ENCODE data around the gene C18orf54. TPM values are rescaled to one million over a fixed set of nuclear protein-coding genes. Genes with fewer than 3 reads are reported as not detected.

C18orf54 gene
- total RNA-seq, 2 donors from 2014 or later, result 17.8 to 29.5 TPM

- Mint-ChIP-seq H3K4me1 (no peaks in the 10 kb centered on the region), H3K9me3 (no peaks in the 10 kb centered on the region), H3K27me3 (ENCODE audit: insufficient read depth) (no peaks in the 10 kb centered on the region), H3K27ac (no peak overlapping the region), H3K4me3 (no peak overlapping the region), H3K36me3 (ENCODE audit: low read depth) (no peaks in the 10 kb centered on the region)
- Histone ChIP-seq H3K4me3 (ENCODE audit: low read length) (no peak overlapping the region), H3K27ac (ENCODE audit: low read depth, low read length) (no peak overlapping the region), H3K9me3 (ENCODE audit: control insufficient read depth, low read length) (no peaks in the 10 kb centered on the region), H3K27me3 (ENCODE audit: control insufficient read depth, insufficient read depth, low read length, poor library complexity, severe bottlenecking) (no peaks in the 10 kb centered on the region), H3K9ac (ENCODE audit: extremely low read depth, low read length, poor library complexity, severe bottlenecking) (no peak overlapping the region), H3K36me3 (ENCODE audit: control insufficient read depth, insufficient read depth, low read length) (no peaks in the 10 kb centered on the region), H3K4me1 (ENCODE audit: control insufficient read depth, insufficient read depth, low read length) (no peaks in the 10 kb centered on the region)
- TF ChIP-seq CTCF (conservative IDR thresholded peaks at IDR 0.05), result no peak
- DNase-seq, result no peak
- WGBS, 2 experiments (ENCODE audit: insufficient coverage in 1 of 2, insufficient read length in 1 of 2), result 70% methylated on average over 1 of the region's 2 CpGs; no CpG with 5 or more reads in 1 of the 2 experiments
These were observed 68.5 kb downstream of the C18orf54 start for GRCh38 chr18:54426085-54426665.

Other genes starting within 250 kb of the C18orf54 start
- 10 to 100 TPM; 35.9 to 39.2 TPM for gene MBD2, start 133.2 kb upstream of the C18orf54 start, total RNA-seq
- gene POLI, start 88.4 kb upstream of the C18orf54 start, total RNA-seq, result 10 to 100 TPM; 58.3 to 75.5 TPM
- not detected for gene STARD6, start within 50 bp of the C18orf54 start, total RNA-seq
- gene DYNAP, start 233.3 kb downstream of the C18orf54 start, total RNA-seq, result not detected